Body of pancreas (tissue), 4 donors: Measurements from ENCODE around the gene MICU1.

ENCODE experiments used
- CTCF ChIP-seq, 7 experiments: fragments of 450-650 bp in 4 of 7; fragments of 200-600 bp in 3 of 7; sonication (generic) in 3 of 7; IDR thresholded peaks; one replicate each; pipeline ENCODE4 v1.5.1; 2016 to 2019; ENCODE audit warnings: antibody characterized with exemption in 7 of 7
- POLR2A ChIP-seq, 3 donors: fragments of 450-650 bp; IDR thresholded peaks; one replicate each; pipeline ENCODE4 v1.6.1; 2016; ENCODE audit warnings: antibody characterized with exemption in 3 of 3, mild to moderate bottlenecking in 2 of 3

- TF ChIP-seq CTCF (IDR thresholded peaks at IDR 0.05) (no peak), POLR2A (IDR thresholded peaks at IDR 0.05) (no peak)
These were observed 27.7 kb upstream of the MICU1 start for GRCh38 chr10:72653383-72654096.
